HCT116 (cell line): Measurements from ENCODE around the gene CLC.

Source experiments
- CTCF ChIP-seq, 3 experiments: fragments of 200-600 bp in 1 of 3; sonication (generic) in 1 of 3; IDR thresholded peaks in 2 of 3; conservative IDR thresholded peaks in 1 of 3; 2 replicates each; pipeline ENCODE4 v1.5.1; 2012 to 2017; ENCODE audit warnings: low read depth in 2 of 3, low read length in 2 of 3, antibody characterized with exemption in 1 of 3, borderline replicate concordance in 1 of 3, control low read depth in 1 of 3, mild to moderate bottlenecking in 1 of 3, mixed read lengths in 1 of 3, mixed run types in 1 of 3, moderate library complexity in 1 of 3; ENCODE audit not compliant: insufficient read depth in 1 of 3
- EZH2 ChIP-seq: fragments of 200-600 bp; sonication (generic); IDR thresholded peaks from 2 replicates; pipeline ENCODE4 v1.6.1; 2017; ENCODE audit warnings: antibody characterized with exemption, mixed run types
- MAX ChIP-seq: IDR thresholded peaks from 2 replicates; pipeline ENCODE4 v1.6.1; 2012
- POLR2A ChIP-seq: IDR thresholded peaks from 2 replicates; pipeline ENCODE4 v1.7.0; 2011; ENCODE audit warnings: borderline replicate concordance; ENCODE audit not compliant: insufficient read depth, insufficient read length; ENCODE audit errors: extremely low read depth
- POLR2AphosphoS5 ChIP-seq: IDR thresholded peaks from 2 replicates; pipeline ENCODE4 v1.6.1; 2011; ENCODE audit warnings: mild to moderate bottlenecking, low read depth, low read length, moderate library complexity
- RAD21 ChIP-seq: IDR thresholded peaks from 2 replicates; pipeline ENCODE4 v1.6.1; 2012; ENCODE audit warnings: low read depth, mild to moderate bottlenecking
- REST ChIP-seq: IDR thresholded peaks from 2 replicates; pipeline ENCODE4 v1.6.1; 2012; ENCODE audit warnings: low read depth
- SIN3A ChIP-seq: IDR thresholded peaks from 2 replicates; pipeline ENCODE4 v1.6.1; 2012; ENCODE audit warnings: low read depth
- ZBTB33 ChIP-seq: IDR thresholded peaks from 2 replicates; pipeline ENCODE4 v1.6.1; 2011; ENCODE audit warnings: mild to moderate bottlenecking, low read length, moderate library complexity; ENCODE audit not compliant: insufficient replicate concordance; ENCODE audit errors: extremely low read depth
- ZNF274 ChIP-seq: fragments of 200-500 bp; sonication (Bioruptor generic); IDR thresholded peaks from 2 replicates; pipeline ENCODE4 v1.6.1; 2014; ENCODE audit warnings: mild to moderate bottlenecking, low read depth, low read length, inconsistent platforms

GRCh38 chr19:39728040-39728439, 9.8 kb downstream of the CLC start:
- TF ChIP-seq POLR2A (no peak), REST (no peak), CTCF (IDR thresholded peaks at IDR 0.05 in 2 of 3, conservative IDR thresholded peaks at IDR 0.05 in 1 of 3; ENCODE audit: borderline replicate concordance in 1 of 3, insufficient read depth in 1 of 3, low read depth in 2 of 3, low read length in 2 of 3) (no peak), RAD21 (no peak), POLR2AphosphoS5 (no peak), EZH2 (no peak), MAX (no peak), ZBTB33 (no peak), ZNF274 (no peak), SIN3A (no peak)
